PC-9 (cell line): ENCODE results near the gene SHKBP1. TPM values are rescaled to one million over a fixed set of nuclear protein-coding genes. Genes with fewer than 3 reads are reported as not detected.

Experiments
- BruUV-seq: library from RNA; stranded (reverse); fragments of 400-500 nt; replicated peaks from 2 replicates; lab custom pipeline; 2021; lab: Mats Ljungman, UMichigan
- CTCF ChIA-PET: fragments of 300-600 bp; sonication (Branson Sonifier 250); formaldehyde crosslinking; loops from one replicate; lab custom pipeline; 2022; ENCODE audit warnings: antibody characterized with exemption; lab: Charles Lee
- POLR2A ChIA-PET: fragments of 300-600 bp; sonication (Branson Sonifier 250); formaldehyde crosslinking; loops from one replicate; lab custom pipeline; 2022; ENCODE audit warnings: antibody characterized with exemption; ENCODE audit not compliant: unreplicated experiment; lab: Charles Lee
- DNase-seq, 2 experiments: peaks; one replicate each; pipeline versions ENCODE4 v3.0.0 to v3.0.0-alpha.2; 2015 to 2022; ENCODE audit warnings: mixed read lengths in 1 of 2
- H2AFZ ChIP-seq: fragments of 200-600 bp; sonication (generic); 2 replicates; pipeline ENCODE4 v1.8.1; 2017; ENCODE audit warnings: antibody characterized with exemption
- H3F3A ChIP-seq: fragments of 200-600 bp; sonication (generic); 2 replicates; pipeline ENCODE4 v1.8.1; 2017; ENCODE audit warnings: antibody characterized with exemption, mild to moderate bottlenecking, low read depth; ENCODE audit not compliant: insufficient read depth
- H3K27ac ChIP-seq: fragments of 200-600 bp; sonication (generic); 2 replicates; pipeline ENCODE4 v1.6.1; 2016; ENCODE audit warnings: mixed run types
- H3K27me3 ChIP-seq: fragments of 200-600 bp; sonication (generic); 2 replicates; pipeline ENCODE4 v1.6.1; 2016; ENCODE audit warnings: low read depth, mixed run types; ENCODE audit not compliant: insufficient read depth
- H3K36me3 ChIP-seq: fragments of 200-600 bp; sonication (generic); 2 replicates; pipeline ENCODE4 v1.6.1; 2016; ENCODE audit warnings: low read depth, mixed run types
- H3K4me1 ChIP-seq: fragments of 200-600 bp; sonication (generic); replicated peaks from 2 replicates; pipeline ENCODE4 v1.6.1; 2016; ENCODE audit warnings: mixed run types; ENCODE audit not compliant: insufficient read depth
- H3K4me2 ChIP-seq: fragments of 200-600 bp; sonication (generic); 2 replicates; pipeline ENCODE4 v1.6.1; 2017; ENCODE audit warnings: mixed run types
- H3K4me3 ChIP-seq: fragments of 200-600 bp; sonication (generic); 2 replicates; pipeline ENCODE4 v1.6.1; 2016; ENCODE audit warnings: mixed run types
- H3K79me2 ChIP-seq: fragments of 200-600 bp; sonication (generic); 2 replicates; pipeline ENCODE4 v1.6.1; 2017; ENCODE audit warnings: low read depth, mixed run types
- H3K9me2 ChIP-seq: fragments of 200-600 bp; sonication (generic); 2 replicates; pipeline ENCODE4 v1.8.1; 2017; ENCODE audit warnings: mild to moderate bottlenecking; ENCODE audit not compliant: insufficient read depth
- H3K9me3 ChIP-seq: fragments of 200-600 bp; sonication (generic); 2 replicates; pipeline ENCODE4 v1.8.1; 2016; ENCODE audit warnings: low read depth; ENCODE audit not compliant: insufficient read depth
- H4K20me1 ChIP-seq: fragments of 200-600 bp; sonication (generic); 2 replicates; pipeline ENCODE4 v1.8.1; 2017; ENCODE audit not compliant: insufficient read depth
- EZH2 ChIP-seq: fragments of 200-600 bp; sonication (generic); IDR thresholded peaks from 2 replicates; pipeline ENCODE4 v1.8.0; 2017; ENCODE audit warnings: antibody characterized with exemption, low read depth
- intact Hi-C: fragments of 100-400 bp; cut with micrococcal nuclease; formaldehyde crosslinking; loops from one replicate; pipeline ENCODE4 v1.10.0; 2022; ENCODE audit not compliant: unreplicated experiment
- total RNA-seq: library from RNA; stranded (reverse); gene quantifications from 2 replicates; pipeline ENCODE4 v1.2.3, GENCODE V29; 2021
- TF ChIP-seq, protein P1 (sequence below): fragments of 200-600 bp; sonication (generic); conservative IDR thresholded peaks from 2 replicates; pipeline ENCODE4 v1.6.1; 2017; ENCODE audit warnings: mixed run types, antibody characterized with exemption, mild to moderate bottlenecking, moderate library complexity

Gene SHKBP1
- total RNA-seq, 1 experiment from 2014 or later = 90.1 TPM

GRCh38 chr19:40625406-40626120, 48.9 kb downstream of the SHKBP1 start:
- POLR2A ChIA-PET = interaction anchor here (0.7 kb wide), 1 partner anchor 11 kb away, joined by 4 read pairs; no protein-coding TSS in a partner anchor

DNA sequence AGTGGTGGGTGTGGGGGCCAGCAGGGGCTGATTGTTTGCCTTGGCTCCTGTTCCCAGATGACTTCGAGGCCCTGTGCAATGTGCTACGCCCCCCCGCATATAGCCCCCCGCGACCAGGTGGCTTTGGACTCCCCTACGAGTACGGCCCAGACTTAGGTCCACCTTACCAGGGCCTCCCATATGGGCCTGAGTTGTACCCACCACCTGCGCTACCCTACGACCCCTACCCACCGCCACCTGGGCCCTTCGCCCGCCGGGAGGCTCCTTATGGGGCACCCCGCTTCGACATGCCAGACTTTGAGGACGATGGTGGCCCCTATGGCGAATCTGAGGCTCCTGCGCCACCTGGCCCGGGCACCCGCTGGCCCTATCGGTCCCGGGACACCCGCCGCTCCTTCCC, 50.2 kb downstream of the SHKBP1 start:
- H3K36me3 ChIP-seq = no peaks in the 10 kb centered on the region

More at GRCh38 chr19:40625406-40626120, 48.9 kb downstream of the SHKBP1 start:
- Histone ChIP-seq H3F3A (peaks cover 16% of the 10 kb centered on the region; the same call in 1 of the 2 replicates), H3K79me2 (no peaks in the 10 kb centered on the region), H3K27ac (no peak overlapping the region), H3K4me2 (no peak overlapping the region), H3K27me3 (no peaks in the 10 kb centered on the region), H3K36me3 (peaks cover 6% of the 10 kb centered on the region; the same call in 1 of the 2 replicates), H4K20me1 (no peaks in the 10 kb centered on the region; the same call in 1 of the 2 replicates), H3K9me3 (no peaks in the 10 kb centered on the region), H3K9me2 (no peaks in the 10 kb centered on the region), H3K4me3 (no peak overlapping the region), H3K4me1 (no peaks in the 10 kb centered on the region), H2AFZ (no peak overlapping the region)
- intact Hi-C loops = no loop called here
- TF ChIP-seq, protein P1, sequence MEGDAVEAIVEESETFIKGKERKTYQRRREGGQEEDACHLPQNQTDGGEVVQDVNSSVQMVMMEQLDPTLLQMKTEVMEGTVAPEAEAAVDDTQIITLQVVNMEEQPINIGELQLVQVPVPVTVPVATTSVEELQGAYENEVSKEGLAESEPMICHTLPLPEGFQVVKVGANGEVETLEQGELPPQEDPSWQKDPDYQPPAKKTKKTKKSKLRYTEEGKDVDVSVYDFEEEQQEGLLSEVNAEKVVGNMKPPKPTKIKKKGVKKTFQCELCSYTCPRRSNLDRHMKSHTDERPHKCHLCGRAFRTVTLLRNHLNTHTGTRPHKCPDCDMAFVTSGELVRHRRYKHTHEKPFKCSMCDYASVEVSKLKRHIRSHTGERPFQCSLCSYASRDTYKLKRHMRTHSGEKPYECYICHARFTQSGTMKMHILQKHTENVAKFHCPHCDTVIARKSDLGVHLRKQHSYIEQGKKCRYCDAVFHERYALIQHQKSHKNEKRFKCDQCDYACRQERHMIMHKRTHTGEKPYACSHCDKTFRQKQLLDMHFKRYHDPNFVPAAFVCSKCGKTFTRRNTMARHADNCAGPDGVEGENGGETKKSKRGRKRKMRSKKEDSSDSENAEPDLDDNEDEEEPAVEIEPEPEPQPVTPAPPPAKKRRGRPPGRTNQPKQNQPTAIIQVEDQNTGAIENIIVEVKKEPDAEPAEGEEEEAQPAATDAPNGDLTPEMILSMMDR = no peak
- no peak for TF ChIP-seq EZH2
- no TSS peak for BruUV-seq
- no peak for DNase-seq
- CTCF ChIA-PET = no interaction called here

GRCh38 chr19:40627486-40628279, 51.0 kb downstream of the SHKBP1 start:
- ChIA-PET CTCF (no interaction called here), POLR2A (no interaction called here)
- Histone ChIP-seq H3K4me2 (no peak overlapping the region), H4K20me1 (no peaks in the 10 kb centered on the region; the same call in 1 of the 2 replicates), H3K9me2 (no peaks in the 10 kb centered on the region), H2AFZ (no peak overlapping the region), H3K36me3 (no peaks in the 10 kb centered on the region), H3K79me2 (no peaks in the 10 kb centered on the region), H3F3A (peaks cover 12% of the 10 kb centered on the region; the same call in 1 of the 2 replicates), H3K4me3 (no peak overlapping the region), H3K9me3 (no peaks in the 10 kb centered on the region), H3K27ac (no peak overlapping the region), H3K4me1 (no peaks in the 10 kb centered on the region), H3K27me3 (no peaks in the 10 kb centered on the region)
- intact Hi-C loops = no loop called here
- TF ChIP-seq, protein P1 = no peak
- no peak for DNase-seq
- no TSS peak for BruUV-seq

More for the DNA sequence above, 50.2 kb downstream of the SHKBP1 start:
- BruUV-seq = no TSS peak
- ChIA-PET CTCF (no interaction called here), POLR2A (no interaction called here)
- H3K4me1 ChIP-seq = no peaks in the 10 kb centered on the region
- intact Hi-C loops = no loop called here
- no peak overlapping the region for H3K4me2 ChIP-seq
- no peak for DNase-seq
- no peak overlapping the region for H3K4me3 ChIP-seq
- H3K27me3 ChIP-seq = no peaks in the 10 kb centered on the region
- H3K79me2 ChIP-seq = no peaks in the 10 kb centered on the region
- no peaks in the 10 kb centered on the region; the same call in 1 of the 2 replicates for H4K20me1 ChIP-seq
- TF ChIP-seq EZH2 = no peak
- TF ChIP-seq, protein P1 = no peak
- H3K9me2 ChIP-seq = no peaks in the 10 kb centered on the region
- H3F3A ChIP-seq = peaks cover 12% of the 10 kb centered on the region; the same call in 1 of the 2 replicates
- H3K27ac ChIP-seq = no peak overlapping the region
- H3K9me3 ChIP-seq = no peaks in the 10 kb centered on the region
- H2AFZ ChIP-seq = no peak overlapping the region
